Gastrocnemius medialis (tissue), 4 donors: ENCODE results near the gene KAT14. TPM values are rescaled to one million over a fixed set of nuclear protein-coding genes. Genes with fewer than 3 reads are reported as not detected.
"Not testable (repeated sequence)": the region's sequence is repeated elsewhere in the genome, so short reads cannot be mapped to it uniquely, and the experiment has no call there.

ENCODE experiments used
- ATAC-seq, 2 donors: fragments of 150-250 bp; one replicate each; pipeline ENCODE4 v1.9.1; 2016
- DNase-seq, 2 donors: peaks; one replicate each; pipeline ENCODE4 v3.0.0-alpha.2; 2019
- H3K27ac ChIP-seq, 4 donors: fragments of 200-600 bp; sonication (generic); 1 replicate in 1 of 4; 2 replicates in 3 of 4; pipeline ENCODE4 v1.5.1; 2016 to 2018; ENCODE audit warnings: mild to moderate bottlenecking in 2 of 4, moderate library complexity in 1 of 4
- H3K27me3 ChIP-seq, 3 donors: fragments of 200-600 bp; sonication (generic) in 2 of 3; 1 replicate in 1 of 3; 2 replicates in 2 of 3; pipeline versions ENCODE4 v1.5.1 to v1.6.0; 2016 to 2019; ENCODE audit warnings: mild to moderate bottlenecking in 1 of 3, moderate library complexity in 1 of 3
- H3K36me3 ChIP-seq, 2 donors: fragments of 200-600 bp; sonication (generic) in 1 of 2; one replicate each; pipeline ENCODE4 v1.5.1; 2017 to 2018
- H3K4me1 ChIP-seq, 2 donors: fragments of 200-600 bp; sonication (generic) in 1 of 2; one replicate each; pipeline ENCODE4 v1.5.1; 2016 to 2017; ENCODE audit warnings: mild to moderate bottlenecking in 2 of 2
- H3K4me3 ChIP-seq, 4 donors: fragments of 200-600 bp; sonication (generic) in 3 of 4; 1 replicate in 1 of 4; 2 replicates in 3 of 4; pipeline ENCODE4 v1.5.1; 2016 to 2019; ENCODE audit warnings: mild to moderate bottlenecking in 2 of 4
- H3K9me3 ChIP-seq, 3 donors: fragments of 200-600 bp; sonication (generic) in 2 of 3; 1 replicate in 1 of 3; 2 replicates in 2 of 3; pipeline ENCODE4 v1.5.1; 2016 to 2019
- CTCF ChIP-seq, 5 experiments: fragments of 450-650 bp in 3 of 5; fragments of 200-600 bp in 2 of 5; sonication (generic) in 2 of 5; IDR thresholded peaks in 4 of 5; conservative IDR thresholded peaks in 1 of 5; 1 replicate in 4 of 5; 2 replicates in 1 of 5; pipeline ENCODE4 v1.5.1; 2016 to 2019; ENCODE audit warnings: antibody characterized with exemption in 5 of 5, mild to moderate bottlenecking in 3 of 5, moderate library complexity in 3 of 5
- POLR2A ChIP-seq, 2 donors: fragments of 450-650 bp; IDR thresholded peaks; one replicate each; pipeline ENCODE4 v1.6.1; 2017; ENCODE audit warnings: antibody characterized with exemption in 2 of 2, mild to moderate bottlenecking in 2 of 2, moderate library complexity in 2 of 2
- in situ Hi-C, 4 donors: fragments of 200-750 bp; cut with MboI; loops; one replicate each; pipeline versions ENCODE4 v1.15.0 to v1.8.0; 2017; ENCODE audit warnings: low sequenced_read_pairs in 4 of 4
- intact Hi-C: fragments of 100-400 bp; cut with DNase I; formaldehyde crosslinking; loops from one replicate; pipeline ENCODE4 v1.15.1; 2023; ENCODE audit warnings: low total_unique reads
- total RNA-seq, 4 donors: library from RNA; depleted of rRNA; stranded (reverse); fragments of >200 nt; gene quantifications; one replicate each; pipeline versions ENCODE4 v1.1.0 to v1.2.3, GENCODE V29; 2016

The KAT14 gene
- total RNA-seq, 4 donors from 2014 or later = 12.6 to 29.7 (median 19.8) TPM

- TF ChIP-seq CTCF (IDR thresholded peaks at IDR 0.05 in 4 of 5, conservative IDR thresholded peaks at IDR 0.05 in 1 of 5) (no peak), POLR2A (IDR thresholded peaks at IDR 0.05) (no peak)
- H3K36me3 ChIP-seq = peaks cover 0 to 42% of the 10 kb centered on the region in 2 donors
- DNase-seq (no peak), ATAC-seq (no peak)
- H3K9me3 ChIP-seq = no peaks in the 10 kb centered on the region
- no peaks in the 10 kb centered on the region for H3K4me1 ChIP-seq
- intact Hi-C loops = no loop called here
- H3K4me3 ChIP-seq = no peak overlapping the region
- H3K27ac ChIP-seq = no peak overlapping the region
- H3K27me3 ChIP-seq = no peaks in the 10 kb centered on the region
- in situ Hi-C loops = no loop called here
These were observed 50.8 kb downstream of the KAT14 start for GRCh38 chr20:18188434-18188833.

GRCh38 chr20:18190338-18191233 lies 52.9 kb downstream of the KAT14 start:
- Histone ChIP-seq H3K36me3 (peaks cover 0 to 23% of the 10 kb centered on the region in 2 donors), H3K4me1 (no peaks in the 10 kb centered on the region), H3K27me3 (no peaks in the 10 kb centered on the region), H3K4me3 (no peak overlapping the region), H3K27ac (no peak overlapping the region), H3K9me3 (no peaks in the 10 kb centered on the region)
- DNase-seq = no peak
- TF ChIP-seq CTCF (IDR thresholded peaks at IDR 0.05 in 4 of 5, conservative IDR thresholded peaks at IDR 0.05 in 1 of 5) (no peak), POLR2A (IDR thresholded peaks at IDR 0.05) (no peak)
- no peak for ATAC-seq
- in situ Hi-C loops = no loop called here
- intact Hi-C loops = no loop called here

- Histone ChIP-seq H3K27ac (no peak overlapping the region), H3K27me3 (no peaks in the 10 kb centered on the region), H3K4me1 (no peaks in the 10 kb centered on the region), H3K9me3 (no peaks in the 10 kb centered on the region), H3K36me3 (peaks cover 0 to 16% of the 10 kb centered on the region in 2 donors), H3K4me3 (no peak overlapping the region)
- no peak for TF ChIP-seq POLR2A (IDR thresholded peaks at IDR 0.05)
- TF ChIP-seq CTCF (IDR thresholded peaks at IDR 0.05 in 4 of 5, conservative IDR thresholded peaks at IDR 0.05 in 1 of 5) = no peak
- DNase-seq (no peak), ATAC-seq (no peak)
- intact Hi-C loops (no loop called here), in situ Hi-C loops (no loop called here)
These were observed 53.6 kb downstream of the KAT14 start for GRCh38 chr20:18191306-18191705.

- ATAC-seq, intact Hi-C loops, DNase-seq, H3K27me3 ChIP-seq, H3K4me3 ChIP-seq, in situ Hi-C loops, H3K36me3 ChIP-seq, H3K4me1 ChIP-seq, H3K9me3 ChIP-seq, H3K27ac ChIP-seq: not testable (repeated sequence)
These were observed 56.8 kb downstream of the KAT14 start for GRCh38 chr20:18194461-18194860.

GRCh38 chr20:18195931-18196330 lies 58.3 kb downstream of the KAT14 start:
- in situ Hi-C loops = no loop called here
- intact Hi-C loops = no loop called here

More at GRCh38 chr20:18195931-18196330, 58.3 kb downstream of the KAT14 start:
- Histone ChIP-seq H3K27ac (no peak overlapping the region), H3K4me1 (no peaks in the 10 kb centered on the region), H3K27me3 (no peaks in the 10 kb centered on the region), H3K4me3 (no peak overlapping the region), H3K9me3 (no peaks in the 10 kb centered on the region), H3K36me3 (no peaks in the 10 kb centered on the region)
- TF ChIP-seq POLR2A (IDR thresholded peaks at IDR 0.05) = no peak
- no peak for TF ChIP-seq CTCF (IDR thresholded peaks at IDR 0.05 in 4 of 5, conservative IDR thresholded peaks at IDR 0.05 in 1 of 5)
- ATAC-seq (no peak), DNase-seq (no peak)
